Loucy (cell line): Measurements from ENCODE around the gene ACSM5.
A peak's percentile ranks its signal among the peaks of the same experiment; 100 is the strongest.

Experiments used
- CTCF ChIP-seq: fragments of 200-600 bp; sonication (generic); conservative IDR thresholded peaks from 2 replicates; pipeline ENCODE4 v1.5.1; 2014; ENCODE audit warnings: mild to moderate bottlenecking, antibody characterized with exemption, low read length
- EZH2phosphoT487 ChIP-seq: fragments of 200-600 bp; IDR thresholded peaks from 2 replicates; pipeline ENCODE4 v1.6.1; 2018; ENCODE audit warnings: antibody characterized with exemption, mild to moderate bottlenecking, moderate library complexity, borderline replicate concordance

- TF ChIP-seq CTCF (peak; percentile 81), EZH2phosphoT487 (no peak)
Observed at GRCh38 chr16:20383106-20384029, 26.0 kb upstream of the ACSM5 start.
